Stimulated activated CD8-positive, alpha-beta memory T cell treated with anti-CD3 and anti-CD28 coated beads, Interleukin-15, amount 100 ng/mL, for 24 hours (primary cell): ENCODE measurements around the gene TRUB1.
"Not testable (repeated sequence)": the region's sequence is repeated elsewhere in the genome, so short reads cannot be mapped to it uniquely, and the experiment has no call there.

ENCODE experiments used
- DNase-seq: peaks from one replicate; pipeline ENCODE4 v3.0.0-alpha.2; 2020; ENCODE audit warnings: low read depth

TRUB1 gene

GRCh38 chr10:114925587-114926586, 12.1 kb upstream of the TRUB1 start:
- DNase-seq = no peak

DNA sequence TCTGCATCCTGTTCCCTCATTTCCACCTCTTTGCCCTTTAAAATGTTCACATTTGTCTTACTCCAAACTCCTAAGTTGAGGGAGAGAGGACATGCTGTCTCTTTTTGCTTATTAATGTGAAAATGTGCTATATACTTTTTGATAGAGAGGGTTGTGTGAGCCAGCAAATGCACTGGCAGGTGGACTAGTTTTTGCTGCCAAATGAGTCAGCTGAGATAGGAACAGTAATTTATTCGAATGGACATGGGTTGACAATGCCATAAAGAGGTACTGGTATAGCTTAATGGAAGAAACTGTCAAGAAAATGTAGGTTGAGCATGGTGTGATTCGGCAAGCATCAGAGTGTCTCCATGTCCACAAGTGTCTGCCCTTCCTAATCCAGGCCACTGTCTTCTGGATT, 9.2 kb upstream of the TRUB1 start:
- no peak for DNase-seq

GRCh38 chr10:114930320-114930719, 7.7 kb upstream of the TRUB1 start:
- DNase-seq = no peak

DNA sequence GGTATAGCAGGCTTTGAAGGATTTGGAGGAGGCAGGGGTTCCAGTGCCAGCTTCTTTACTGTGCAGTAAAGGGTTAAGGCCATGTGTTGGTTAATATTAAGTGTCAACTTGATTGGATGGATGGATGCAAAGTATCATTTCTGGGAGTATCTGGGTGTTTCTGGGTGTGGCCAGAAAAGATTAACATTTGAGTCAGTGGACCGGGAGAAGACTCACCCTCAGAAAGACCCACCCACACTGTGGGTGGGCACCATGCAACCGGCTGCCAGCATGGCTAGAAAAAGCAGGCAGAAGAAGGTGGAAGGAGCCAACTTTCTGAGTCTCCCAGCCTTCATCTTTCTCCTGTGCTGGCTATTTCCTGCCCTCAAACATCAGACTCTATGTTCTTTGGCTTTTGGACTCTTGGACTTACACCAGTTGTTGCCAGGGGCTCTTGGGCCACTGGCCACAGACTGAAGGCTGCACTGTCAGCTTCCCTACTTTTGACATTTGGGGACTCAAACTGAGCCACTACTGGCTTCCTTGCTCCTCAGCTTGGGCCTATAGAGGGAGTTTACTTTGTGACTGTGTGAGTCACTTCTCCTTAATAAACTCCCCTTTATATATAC, 6.8 kb upstream of the TRUB1 start:
- no peak for DNase-seq

DNA sequence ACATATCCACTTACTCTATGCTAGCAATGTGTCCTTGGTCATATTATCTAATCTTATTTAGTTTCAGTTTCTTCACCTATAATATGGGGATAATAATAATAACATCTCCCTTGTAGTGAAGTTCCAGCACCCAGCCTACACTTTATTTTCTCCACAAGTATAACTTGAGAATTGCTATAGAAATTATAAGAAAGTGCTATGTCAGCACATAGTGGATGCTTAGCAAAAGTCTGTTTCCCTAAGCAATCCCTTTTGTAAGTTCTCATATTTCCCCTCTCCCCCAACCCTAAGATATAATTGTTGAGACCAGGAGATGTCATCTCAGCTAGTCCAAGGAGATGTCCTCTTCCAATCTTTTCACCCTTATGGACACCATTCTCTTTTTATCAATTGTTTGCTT, 5.8 kb upstream of the TRUB1 start:
- no peak for DNase-seq

- no peak for DNase-seq
These were observed 5.0 kb upstream of the TRUB1 start for GRCh38 chr10:114932945-114933344.

GRCh38 chr10:114933588-114933987, 4.4 kb upstream of the TRUB1 start:
- no peak for DNase-seq

GRCh38 chr10:114933995-114934394, 4.0 kb upstream of the TRUB1 start:
- DNase-seq = not testable (repeated sequence)

GRCh38 chr10:114938856-114939193, 830 bp downstream of the TRUB1 start:
- no peak for DNase-seq

DNA sequence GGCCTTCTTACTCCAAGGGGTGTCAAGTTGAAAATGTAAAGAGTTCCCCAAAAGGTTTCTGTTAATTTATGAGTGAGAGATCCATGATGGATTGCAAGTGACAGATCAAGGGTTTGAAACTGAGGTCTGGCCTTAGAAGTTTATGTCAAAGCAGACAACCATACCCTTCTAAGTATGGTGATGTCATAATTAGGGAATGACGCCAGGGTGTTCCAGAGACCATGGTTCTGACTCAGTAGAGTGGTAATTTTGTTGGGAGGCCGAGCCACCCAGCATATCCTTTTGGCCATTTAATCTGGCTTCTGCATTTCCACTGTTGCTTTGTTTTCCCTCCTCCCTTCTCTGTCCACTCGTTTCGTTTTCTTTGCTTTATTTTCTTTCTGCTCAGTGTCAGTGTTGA, 2.7 kb downstream of the TRUB1 start:
- no peak for DNase-seq

DNA sequence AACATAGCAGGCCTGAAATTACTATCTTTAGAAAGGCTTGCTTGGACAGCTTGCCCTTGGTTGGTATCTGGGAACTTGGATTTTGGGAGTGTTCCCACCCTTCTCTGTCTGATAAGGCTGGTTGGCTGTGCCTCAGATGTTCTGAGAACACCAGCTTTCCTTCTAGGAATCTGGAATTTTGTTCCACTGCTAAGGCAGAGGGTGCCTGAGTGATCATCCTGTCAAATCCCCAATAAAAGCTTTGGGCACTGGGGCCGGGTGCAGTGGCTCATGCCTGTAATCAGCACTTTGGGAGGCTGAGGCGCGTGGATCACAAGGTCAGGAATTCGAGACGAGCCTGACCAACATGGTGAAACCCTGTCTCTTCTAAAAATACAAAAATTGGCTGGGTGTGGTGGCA, 5.0 kb downstream of the TRUB1 start:
- DNase-seq = no peak

DNA sequence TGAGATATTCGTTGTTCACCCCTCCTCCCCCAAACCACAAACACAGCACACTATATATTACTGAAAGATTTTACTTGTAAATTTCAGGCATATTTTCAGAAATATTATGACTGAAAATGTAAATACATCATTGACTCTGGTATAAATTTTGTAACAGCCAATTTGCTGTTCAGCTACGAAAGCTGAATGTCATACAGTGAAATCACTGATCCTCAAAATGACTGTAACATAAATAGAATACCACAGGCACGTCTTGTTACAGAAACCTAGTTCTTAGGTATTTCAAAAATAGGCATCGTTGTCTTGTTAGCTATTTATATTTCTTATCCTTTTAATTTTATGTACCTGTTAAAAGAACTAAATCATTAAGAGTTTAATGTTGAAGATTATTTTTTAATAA, 15.1 kb downstream of the TRUB1 start:
- no peak for DNase-seq

DNA sequence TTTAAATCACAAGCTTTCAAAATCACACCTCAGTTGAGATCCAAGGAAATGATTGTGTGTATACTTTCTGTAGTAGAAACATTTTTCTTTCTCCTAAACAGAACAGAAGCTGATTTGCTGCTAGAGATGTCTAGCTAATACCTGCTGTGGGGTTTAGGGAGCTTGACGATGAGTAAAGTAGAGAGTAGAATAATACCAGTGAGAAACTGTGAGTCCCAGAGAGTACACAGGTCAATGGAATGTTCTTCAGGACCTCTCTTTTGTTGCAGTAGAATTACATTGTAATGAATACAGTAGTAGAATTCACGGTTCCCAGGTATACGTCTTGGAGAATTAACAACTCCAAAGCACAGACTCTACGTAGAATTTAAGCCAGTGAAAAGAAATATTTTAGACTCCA, 18.0 kb downstream of the TRUB1 start:
- DNase-seq = no peak

DNA sequence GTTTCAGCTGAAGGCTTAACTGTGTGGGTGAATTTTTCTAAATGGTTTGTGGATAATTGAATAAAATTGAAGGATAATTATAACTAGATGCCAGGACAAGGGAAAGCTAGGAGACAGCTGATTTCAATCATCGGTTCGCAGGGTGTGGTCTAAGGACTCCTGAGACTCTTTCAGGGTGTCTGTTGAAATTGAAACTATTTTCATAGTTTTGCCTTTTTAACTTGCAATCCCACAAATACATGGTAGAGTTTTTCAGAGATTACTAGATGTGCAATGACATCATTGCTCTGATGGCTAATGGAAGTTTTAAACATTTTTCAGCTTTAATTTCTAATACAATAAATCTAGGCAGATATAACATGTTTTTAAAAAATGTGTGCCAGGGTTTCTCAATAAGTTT, 18.5 kb downstream of the TRUB1 start:
- no peak for DNase-seq

GRCh38 chr10:114957122-114957521, 19.1 kb downstream of the TRUB1 start:
- DNase-seq = no peak

- no peak for DNase-seq
These were observed 19.7 kb downstream of the TRUB1 start for GRCh38 chr10:114957673-114958072.

DNA sequence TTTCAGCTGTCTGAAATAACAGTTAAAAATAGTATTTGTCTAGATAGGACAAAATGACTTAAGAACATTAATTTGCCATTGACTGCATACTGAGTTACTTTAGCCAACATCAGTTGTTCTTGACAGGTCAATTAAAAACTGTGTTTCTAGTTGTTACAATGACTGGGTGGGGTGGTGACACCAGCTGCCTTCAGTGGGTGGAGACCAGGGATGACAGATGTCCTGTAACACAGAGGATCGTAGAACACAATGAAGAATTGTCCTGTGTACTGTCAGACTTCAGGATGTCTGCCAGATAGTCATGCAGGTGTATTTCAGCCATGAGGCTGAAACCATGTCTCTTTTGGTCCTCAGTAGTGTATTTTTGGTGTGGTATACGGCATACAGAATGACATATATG, 24.4 kb downstream of the TRUB1 start:
- no peak for DNase-seq

GRCh38 chr10:114963908-114964307, 25.9 kb downstream of the TRUB1 start:
- no peak for DNase-seq

DNA sequence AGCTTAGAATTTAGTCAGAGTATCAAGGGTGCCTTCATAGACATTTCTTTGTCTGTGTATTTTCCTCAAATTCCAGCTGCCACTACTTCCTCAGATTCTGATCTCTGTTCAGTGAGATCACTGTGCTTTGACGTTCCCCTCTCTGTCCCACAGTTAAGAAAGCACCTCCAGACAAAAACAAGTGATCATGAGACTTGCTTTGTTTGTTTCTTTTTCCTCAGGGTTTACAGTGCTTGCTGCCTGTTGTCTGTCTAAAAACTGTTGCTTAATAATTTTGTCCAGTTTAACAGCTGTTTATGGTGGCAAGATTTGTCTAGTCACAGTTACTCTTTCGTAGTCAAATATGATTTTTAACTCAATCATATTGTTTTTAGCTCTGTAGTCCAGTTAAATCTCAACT, 29.1 kb downstream of the TRUB1 start:
- no peak for DNase-seq

DNA sequence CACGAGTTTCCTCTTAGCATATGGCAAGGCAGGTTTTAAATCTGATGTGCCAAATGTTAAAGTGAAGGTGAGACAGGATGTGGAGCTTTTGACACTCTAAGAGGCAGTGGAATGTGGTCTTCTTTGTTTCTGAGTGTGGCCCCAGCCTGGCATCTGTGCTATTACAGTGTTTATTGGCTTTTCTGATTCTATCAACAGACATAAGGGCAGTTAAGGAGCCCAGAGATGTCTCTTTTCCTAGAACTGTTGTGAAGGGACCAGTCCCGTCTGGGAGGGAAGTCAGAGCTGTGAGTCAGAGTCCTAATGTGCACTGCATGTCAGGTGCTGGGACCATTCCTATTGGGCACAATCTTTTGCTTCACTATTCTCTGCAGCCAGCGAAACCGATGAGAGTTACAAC, 32.5 kb downstream of the TRUB1 start:
- no peak for DNase-seq

- no peak for DNase-seq
These were observed 35.3 kb downstream of the TRUB1 start for GRCh38 chr10:114973306-114973705.

GRCh38 chr10:114973997-114974396, 36.0 kb downstream of the TRUB1 start:
- DNase-seq = no peak

GRCh38 chr10:114974625-114975024, 36.6 kb downstream of the TRUB1 start:
- DNase-seq = no peak

DNA sequence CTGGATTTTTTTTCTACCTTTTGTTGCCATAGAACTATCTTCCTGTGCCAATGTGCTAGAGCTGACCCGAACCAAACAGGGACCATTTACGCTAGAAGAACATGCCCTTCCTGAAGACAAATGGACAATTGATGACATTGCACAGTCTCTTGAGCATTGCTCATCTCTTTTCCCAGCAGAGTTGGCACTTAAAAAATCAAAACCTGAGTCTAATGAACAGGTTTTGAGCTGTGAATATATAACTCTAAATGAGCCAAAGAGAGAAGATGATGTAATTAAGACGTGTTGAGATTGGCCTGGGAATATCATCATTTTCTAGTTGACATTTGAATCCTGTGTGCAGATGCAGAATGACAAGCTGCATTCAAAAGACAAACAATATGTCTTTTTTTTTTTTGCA, 37.1 kb downstream of the TRUB1 start:
- no peak for DNase-seq
